ENCODE measurements around the gene KCNC1.

DNA sequence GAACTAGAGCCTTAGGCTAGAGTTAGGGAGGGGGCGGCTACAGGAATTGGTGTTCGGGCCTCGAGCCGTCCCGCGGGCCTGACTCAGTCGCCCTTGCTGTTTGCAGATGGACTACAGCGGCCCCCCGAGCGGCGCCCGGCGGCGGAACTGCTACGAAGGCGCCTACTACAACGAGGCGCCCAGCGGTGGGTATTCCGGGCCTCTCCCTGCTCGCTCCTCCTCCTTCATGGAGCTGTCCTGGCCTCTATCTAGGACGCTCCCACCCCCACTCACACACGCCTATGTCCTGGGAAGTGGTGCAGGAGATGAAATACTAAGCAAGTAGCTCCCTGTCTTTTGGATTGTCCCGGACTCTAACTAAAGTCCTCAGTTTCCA is 13.8 kb upstream of the KCNC1 start:
- no peak for TF ChIP-seq GATA2 (IDR thresholded peaks at IDR 0.05; ENCODE audit: low read depth, low read length)
- TF ChIP-seq GATA3 (IDR thresholded peaks at IDR 0.05; ENCODE audit: low read depth, low read length): no peak

Data from SH-SY5Y (cell line).